PFSK-1 (cell line): Measurements from ENCODE around the gene TMEM229A.

ENCODE experiments used
- FOXP2 ChIP-seq: optimal IDR thresholded peaks from 2 replicates; pipeline ENCODE3; 2011; ENCODE audit warnings: borderline replicate concordance, control low read depth, inconsistent platforms; ENCODE audit not compliant: insufficient read depth; ENCODE audit errors: extremely low read length, extremely low read depth
- POLR2AphosphoS5 ChIP-seq: IDR thresholded peaks from 2 replicates; pipeline ENCODE4 v1.6.1; 2012; ENCODE audit warnings: low read depth, mild to moderate bottlenecking, control low read depth, low read length, moderate library complexity
- REST ChIP-seq, 2 experiments: IDR thresholded peaks; 2 replicates each; pipeline versions ENCODE4 v1.6.1 to v1.8.0; 2011 to 2012; ENCODE audit warnings: low read depth in 2 of 2, low read length in 2 of 2, control low read depth in 1 of 2, inconsistent platforms in 1 of 2, mild to moderate bottlenecking in 1 of 2, moderate library complexity in 1 of 2; ENCODE audit not compliant: insufficient read depth in 1 of 2
- SIN3A ChIP-seq: IDR thresholded peaks from 2 replicates; pipeline ENCODE4 v1.6.1; 2012; ENCODE audit warnings: mild to moderate bottlenecking, low read length, moderate library complexity, borderline replicate concordance; ENCODE audit not compliant: insufficient read depth
- TAF1 ChIP-seq: IDR thresholded peaks from 2 replicates; pipeline ENCODE4 v1.6.1; 2012; ENCODE audit warnings: low read length, control low read depth, borderline replicate concordance; ENCODE audit not compliant: insufficient read depth

DNA sequence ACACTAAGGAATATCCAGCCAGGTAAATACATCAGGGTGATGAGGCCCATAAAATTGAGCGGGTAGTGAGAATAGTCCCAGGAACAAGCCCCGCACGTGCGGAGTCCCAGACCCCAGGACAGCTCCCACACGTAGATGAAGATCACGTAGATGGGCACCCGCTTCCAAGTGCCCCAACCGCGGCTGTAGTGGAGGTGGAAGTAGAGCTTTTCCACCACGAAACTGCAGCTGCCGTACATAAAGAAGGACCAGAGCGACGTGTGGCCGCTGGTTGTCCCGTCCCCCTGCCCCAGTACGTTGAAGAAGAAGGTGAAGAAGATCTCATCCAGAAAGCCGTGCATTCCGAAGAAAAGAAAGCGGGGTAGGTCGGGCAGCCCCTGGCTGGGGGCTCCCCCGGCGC lies 948 bp downstream of the TMEM229A start:
- TF ChIP-seq SIN3A: no peak
- TF ChIP-seq POLR2AphosphoS5: no peak
- TF ChIP-seq REST (IDR thresholded peaks at IDR 0.05; ENCODE audit: insufficient read depth in 1 of 2, low read depth in 2 of 2, low read length in 2 of 2): no peak
- no peak for TF ChIP-seq TAF1
- TF ChIP-seq FOXP2: no peak
